ENCODE measurements around the gene BRD9. TPM values are rescaled to one million over a fixed set of nuclear protein-coding genes. Genes with fewer than 3 reads are reported as not detected.
A peak's percentile ranks its signal among the peaks of the same experiment; 100 is the strongest.
"Not testable (repeated sequence)": the region's sequence is repeated elsewhere in the genome, so short reads cannot be mapped to it uniquely, and the experiment has no call there.

The BRD9 gene
- total and polyA plus RNA-seq, 2 of the 13 experiments (the other 11 are each of a cell fraction or from before 2014, with no cell fraction given), result 5.2 to 22.9 TPM

DNA sequence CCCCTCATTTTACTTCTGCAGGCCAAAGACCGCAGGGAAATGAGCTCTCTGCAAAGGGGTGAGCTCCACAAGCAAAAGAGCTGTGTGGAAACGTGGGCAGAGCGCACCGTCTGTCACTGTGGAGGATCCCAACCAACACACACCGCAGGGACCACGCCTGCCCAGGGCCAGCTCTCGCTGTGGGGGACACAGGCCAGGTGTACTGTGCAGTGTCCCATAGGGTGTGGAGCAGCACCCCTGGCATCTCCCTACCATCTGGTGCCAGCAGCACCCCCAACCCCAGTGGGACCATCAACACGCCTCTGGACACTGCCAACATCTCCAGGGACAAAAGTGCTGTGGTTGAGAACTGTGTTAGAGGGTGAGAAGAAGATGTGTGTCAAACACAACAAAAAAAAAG lies 13.9 kb downstream of the BRD9 start:
- H3K4me1 ChIP-seq (ENCODE audit: insufficient read depth, low read length); H3K79me2 ChIP-seq (ENCODE audit: insufficient read depth, low read length); POLR2A ChIA-PET; in situ Hi-C loops (cut with HindIII; ENCODE audit: extremely low pct_ligation_motif_present, low pct_unique_long_range_greater_than_20kb); H3K4me3 ChIP-seq (replicated peaks in 1 of 3; ENCODE audit: insufficient read depth in 1 of 3, low read depth in 2 of 3, low read length in 3 of 3); H3K9me3 ChIP-seq (ENCODE audit: low read length); H4K20me1 ChIP-seq (ENCODE audit: insufficient read depth, low read length); BruUV-seq (replicated peaks); CTCF ChIA-PET (ENCODE audit: low intra/inter-chr PET ratio, low total read pairs); DNase-seq (ENCODE audit: low spot score); H3K4me2 ChIP-seq (ENCODE audit: low read depth, low read length); H3K9ac ChIP-seq (ENCODE audit: insufficient read depth, low read depth, low read length); H3K27me3 ChIP-seq (ENCODE audit: control insufficient read depth in 1 of 2, insufficient read depth in 2 of 2, low read length in 2 of 2); H3K27ac ChIP-seq (ENCODE audit: extremely low read length, insufficient read depth, low read length); H2AFZ ChIP-seq (ENCODE audit: low read length); intact Hi-C loops (cut with micrococcal nuclease; ENCODE audit: unreplicated experiment); FAIRE-seq: not testable (repeated sequence)
- peak; percentile 29 for ATAC-seq
- peaks cover 23 to 69% of the 10 kb centered on the region in 2 experiments; a peak in 4 of 5 replicates for H3K36me3 ChIP-seq (replicated peaks in 1 of 2; ENCODE audit: control insufficient read depth in 1 of 2, insufficient read depth in 2 of 2, low read length in 2 of 2)
- no CpG with 5 or more reads among the region's 8 CpGs for WGBS (ENCODE audit: low lambda C conversion rate)

GRCh38 chr5:878125-878524 lies 14.5 kb downstream of the BRD9 start:
- H3K4me2 ChIP-seq (ENCODE audit: low read depth, low read length), result no peak overlapping the region
- in situ Hi-C loops (cut with HindIII; ENCODE audit: extremely low pct_ligation_motif_present, low pct_unique_long_range_greater_than_20kb), result no loop called here
- ATAC-seq, result no peak; the same call in 1 of the 3 replicates
- ChIA-PET POLR2A (no interaction called here), CTCF (ENCODE audit: low intra/inter-chr PET ratio, low total read pairs) (no interaction called here)
- no TSS peak for BruUV-seq (replicated peaks)
- H3K9me3 ChIP-seq (ENCODE audit: low read length), result no peaks in the 10 kb centered on the region
- no peak overlapping the region for H3K9ac ChIP-seq (ENCODE audit: insufficient read depth, low read depth, low read length)
- no peak for FAIRE-seq
- intact Hi-C loops (cut with micrococcal nuclease; ENCODE audit: unreplicated experiment), result no loop called here
- no peaks in the 10 kb centered on the region for H3K4me1 ChIP-seq (ENCODE audit: insufficient read depth, low read length)
- H3K4me3 ChIP-seq (replicated peaks in 1 of 3; ENCODE audit: insufficient read depth in 1 of 3, low read depth in 2 of 3, low read length in 3 of 3), result no peak overlapping the region
- H3K79me2 ChIP-seq (ENCODE audit: insufficient read depth, low read length), result peaks cover 4% of the 10 kb centered on the region
- H4K20me1 ChIP-seq (ENCODE audit: insufficient read depth, low read length), result no peaks in the 10 kb centered on the region
- no peak for DNase-seq (ENCODE audit: low spot score)
- WGBS (ENCODE audit: low lambda C conversion rate), result 98% methylated on average over 14 of the region's 15 CpGs
- peaks cover 22 to 69% of the 10 kb centered on the region in 2 experiments; a peak in 4 of 5 replicates for H3K36me3 ChIP-seq (replicated peaks in 1 of 2; ENCODE audit: control insufficient read depth in 1 of 2, insufficient read depth in 2 of 2, low read length in 2 of 2)
- TF ChIP-seq GABPB1 (CRISPR knock-in tag; IDR thresholded peaks at IDR 0.05), result no peak
- TF ChIP-seq POGZ (CRISPR knock-in tag; IDR thresholded peaks at IDR 0.05), result no peak
- no peak for TF ChIP-seq KMT2B (CRISPR knock-in tag; IDR thresholded peaks at IDR 0.05)
- no peak for TF ChIP-seq DRAP1 (CRISPR knock-in tag; IDR thresholded peaks at IDR 0.05)
- no peak for TF ChIP-seq ZNF792 (CRISPR knock-in tag; IDR thresholded peaks at IDR 0.05)
- TF ChIP-seq ZFP90 (CRISPR knock-in tag; IDR thresholded peaks at IDR 0.05; ENCODE audit: borderline replicate concordance), result no peak
- TF ChIP-seq, protein P1, sequence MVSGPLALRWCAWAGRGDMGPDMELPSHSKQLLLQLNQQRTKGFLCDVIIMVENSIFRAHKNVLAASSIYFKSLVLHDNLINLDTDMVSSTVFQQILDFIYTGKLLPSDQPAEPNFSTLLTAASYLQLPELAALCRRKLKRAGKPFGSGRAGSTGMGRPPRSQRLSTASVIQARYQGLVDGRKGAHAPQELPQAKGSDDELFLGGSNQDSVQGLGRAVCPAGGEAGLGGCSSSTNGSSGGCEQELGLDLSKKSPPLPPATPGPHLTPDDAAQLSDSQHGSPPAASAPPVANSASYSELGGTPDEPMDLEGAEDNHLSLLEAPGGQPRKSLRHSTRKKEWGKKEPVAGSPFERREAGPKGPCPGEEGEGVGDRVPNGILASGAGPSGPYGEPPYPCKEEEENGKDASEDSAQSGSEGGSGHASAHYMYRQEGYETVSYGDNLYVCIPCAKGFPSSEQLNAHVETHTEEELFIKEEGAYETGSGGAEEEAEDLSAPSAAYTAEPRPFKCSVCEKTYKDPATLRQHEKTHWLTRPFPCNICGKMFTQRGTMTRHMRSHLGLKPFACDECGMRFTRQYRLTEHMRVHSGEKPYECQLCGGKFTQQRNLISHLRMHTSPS (CRISPR knock-in tag; IDR thresholded peaks at IDR 0.05; ENCODE audit: low read depth), result no peak
- no peak for TF ChIP-seq MZF1 (CRISPR knock-in tag; IDR thresholded peaks at IDR 0.05; ENCODE audit: borderline replicate concordance)
- no peak for TF ChIP-seq ZBTB14 (CRISPR knock-in tag; IDR thresholded peaks at IDR 0.05)
- TF ChIP-seq RFXANK (CRISPR knock-in tag; IDR thresholded peaks at IDR 0.05), result no peak
- no peak for TF ChIP-seq ZNF446 (CRISPR knock-in tag; IDR thresholded peaks at IDR 0.05)
- TF ChIP-seq PHF5A (CRISPR knock-in tag; IDR thresholded peaks at IDR 0.05; ENCODE audit: low read depth, unreplicated experiment), result no peak
- TF ChIP-seq EED (CRISPR knock-in tag; IDR thresholded peaks at IDR 0.05), result no peak
- no peak for TF ChIP-seq MAFG (CRISPR knock-in tag; IDR thresholded peaks at IDR 0.05)
- TF ChIP-seq ZNF24 (IDR thresholded peaks at IDR 0.05), result no peak
- TF ChIP-seq EHMT2 (IDR thresholded peaks at IDR 0.05; ENCODE audit: borderline replicate concordance, low read depth, low read length), result no peak
- no peak overlapping the region for H2AFZ ChIP-seq (ENCODE audit: low read length)
- H3K27me3 ChIP-seq (ENCODE audit: control insufficient read depth in 1 of 2, insufficient read depth in 2 of 2, low read length in 2 of 2), result no peaks in the 10 kb centered on the region
- no peak overlapping the region for H3K27ac ChIP-seq (ENCODE audit: extremely low read length, insufficient read depth, low read length)

All from HepG2 (cell line).